ENCODE data around the gene ACOT9.
"Not testable (repeated sequence)": the region's sequence is repeated elsewhere in the genome, so short reads cannot be mapped to it uniquely, and the experiment has no call there.

The ACOT9 gene

DNA sequence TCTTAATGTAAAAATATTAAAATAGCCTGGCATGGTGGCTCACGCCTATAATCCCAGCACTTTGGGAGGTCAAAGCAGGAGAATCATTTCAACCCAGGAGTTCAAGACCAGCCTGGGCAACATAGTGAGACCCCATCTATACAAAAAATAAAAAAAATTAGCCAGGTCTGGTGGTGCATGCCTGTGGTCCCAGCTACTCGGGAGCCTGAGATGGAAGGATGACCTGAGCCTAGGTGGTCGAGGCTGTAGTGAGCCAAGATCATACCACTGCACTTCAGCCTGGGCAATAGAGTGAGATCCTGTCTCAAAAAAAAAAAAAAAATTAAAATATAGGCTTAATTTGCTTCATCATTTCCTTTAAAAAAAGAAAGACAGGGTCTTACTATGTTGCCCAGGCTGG lies 66.6 kb downstream of the ACOT9 start:
- DNase-seq, result not testable (repeated sequence)

DNA sequence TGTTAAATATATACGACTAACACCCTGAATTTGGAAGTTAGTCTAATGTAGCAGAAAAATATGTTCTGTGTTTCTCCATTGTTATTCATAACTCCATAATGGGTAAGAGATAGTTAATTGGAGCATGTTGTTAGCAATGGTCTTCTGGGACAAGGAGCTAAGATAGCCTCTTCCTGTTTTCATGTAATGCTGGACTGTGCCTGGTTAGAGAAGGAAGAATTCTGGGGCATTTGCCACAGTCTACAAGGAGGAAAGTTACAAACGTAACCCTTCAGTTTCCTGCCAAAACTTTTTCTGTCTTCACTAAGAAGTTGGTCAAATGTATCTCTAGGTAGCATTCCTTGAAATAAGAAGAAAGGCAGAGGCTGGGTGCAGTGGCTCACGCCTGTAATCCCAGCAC lies 70.0 kb downstream of the ACOT9 start:
- no peak for DNase-seq

DNA sequence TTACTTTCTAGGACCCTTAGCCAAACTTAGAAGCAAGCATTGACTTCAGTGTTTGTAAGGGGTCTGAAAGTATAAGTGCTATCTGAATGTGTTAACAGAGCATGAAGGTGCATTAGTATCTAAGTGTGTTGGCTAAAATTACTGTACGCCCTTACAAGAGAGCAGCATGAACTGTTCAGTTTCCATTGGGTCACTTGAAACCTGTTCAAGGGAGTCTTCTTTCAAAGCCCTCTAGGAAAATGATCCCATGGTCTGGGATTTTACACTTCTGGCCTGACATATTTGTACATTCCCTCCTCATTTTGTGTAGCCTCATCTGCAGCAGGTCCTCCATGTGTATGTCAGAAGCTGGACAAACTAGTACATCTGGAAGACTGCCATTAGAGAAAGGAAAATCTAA lies 72.5 kb downstream of the ACOT9 start:
- DNase-seq, result no peak

DNA sequence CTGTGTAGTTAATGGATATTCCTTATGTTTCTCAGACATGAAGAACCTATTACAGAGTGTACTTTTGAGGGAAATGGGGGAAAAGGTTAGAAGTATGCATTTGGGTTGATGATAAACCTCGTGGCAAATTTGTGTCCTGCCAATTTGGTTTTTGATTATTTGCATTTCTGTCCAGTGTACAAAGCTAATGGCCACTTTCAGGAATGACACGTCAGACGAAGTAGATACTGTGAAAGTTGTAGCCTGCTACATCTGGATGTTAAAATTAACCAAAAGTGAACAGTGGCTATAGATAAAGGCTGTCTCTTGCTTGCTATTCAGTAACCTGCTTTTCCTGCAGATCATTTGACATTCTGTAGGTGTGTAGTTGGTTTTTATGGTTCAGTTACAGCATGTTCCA lies 74.7 kb downstream of the ACOT9 start:
- DNase-seq, result no peak

DNA sequence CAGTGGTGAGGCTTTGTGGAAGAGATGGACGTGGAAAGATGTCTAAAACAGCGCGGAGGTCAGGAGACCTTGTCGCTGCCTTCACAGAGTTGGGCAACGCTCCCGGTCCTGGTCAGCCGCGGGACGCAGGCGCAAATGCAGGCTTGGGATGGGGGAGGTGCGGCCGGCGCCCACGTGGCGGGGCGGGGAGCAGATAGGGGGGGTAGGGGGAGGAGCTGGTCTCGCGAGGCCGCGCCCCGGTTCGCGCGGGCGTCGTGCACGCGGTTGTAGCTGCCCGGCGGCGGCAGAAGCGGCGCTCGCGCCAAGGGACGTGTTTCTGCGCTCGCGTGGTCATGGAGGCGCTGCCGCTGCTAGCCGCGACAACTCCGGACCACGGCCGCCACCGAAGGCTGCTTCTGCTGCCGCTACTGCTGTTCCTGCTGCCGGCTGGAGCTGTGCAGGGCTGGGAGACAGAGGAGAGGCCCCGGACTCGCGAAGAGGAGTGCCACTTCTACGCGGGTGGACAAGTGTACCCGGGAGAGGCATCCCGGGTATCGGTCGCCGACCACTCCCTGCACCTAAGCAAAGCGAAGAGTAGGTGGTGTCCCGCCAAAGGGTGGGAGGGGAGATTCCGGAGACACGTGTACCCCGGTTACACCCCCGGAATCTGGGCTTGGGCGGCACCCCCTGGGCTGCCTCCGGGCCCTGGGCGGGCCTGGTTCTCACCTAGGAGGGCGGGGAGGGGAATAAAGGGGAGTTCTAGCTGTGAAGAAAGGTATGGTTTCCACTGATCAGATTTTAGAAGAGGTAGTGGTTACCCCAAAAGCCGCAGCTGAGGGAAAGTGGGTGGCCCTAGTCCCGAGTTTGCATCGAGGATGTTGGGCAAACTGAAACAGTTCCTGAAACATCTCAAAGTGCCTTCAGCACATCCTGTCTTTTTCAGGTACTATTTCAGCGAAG lies 75.6 kb downstream of the ACOT9 start, which contains the start of gene PRDX4:
Gene PRDX4, plus strand, starts transcription at position 255 of the 939 bp plus-strand sequence. Its CDS starts 78 bp downstream, at position 333.
- peak; percentile 90 for DNase-seq

DNA sequence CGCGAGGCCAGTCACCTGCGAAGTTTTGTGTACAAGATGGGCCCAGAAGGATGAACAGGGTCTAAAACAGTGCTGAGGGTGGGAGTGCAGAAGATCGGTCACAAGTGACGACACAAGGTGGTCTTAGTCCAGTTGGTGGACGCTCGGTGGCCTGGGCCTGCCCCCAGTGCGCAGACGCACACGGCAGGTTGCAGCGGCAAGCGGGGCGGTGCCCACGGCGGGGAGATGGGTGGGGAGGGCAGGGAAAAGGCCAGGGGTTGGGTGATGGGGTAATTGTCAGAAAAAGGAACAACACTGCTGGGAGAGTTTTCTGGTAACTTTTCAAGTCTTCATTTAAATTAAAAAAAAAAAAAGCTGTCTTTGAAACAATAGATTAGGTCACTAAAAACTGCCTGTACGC lies 76.8 kb downstream of the ACOT9 start:
- no peak for DNase-seq

DNA sequence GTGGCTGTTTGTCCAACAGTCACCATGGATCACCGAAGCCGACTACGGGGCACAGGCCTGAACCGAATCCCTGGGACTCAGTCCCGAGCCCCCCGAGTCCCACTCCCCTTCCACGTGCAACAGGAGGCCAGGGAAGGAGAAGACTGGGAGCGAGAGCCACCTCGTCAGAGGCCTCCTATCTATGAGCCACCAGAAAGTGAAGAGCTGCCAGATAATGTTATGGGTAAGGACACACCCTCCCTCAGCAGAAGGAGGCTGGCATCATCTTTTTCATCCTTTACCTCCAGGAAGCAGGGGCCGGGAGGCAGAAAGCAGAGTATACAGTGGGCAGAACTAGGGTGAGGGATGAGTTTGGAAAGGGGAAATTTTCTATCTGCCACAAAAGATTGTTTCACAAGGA lies 78.6 kb downstream of the ACOT9 start:
- no peak for DNase-seq

DNA sequence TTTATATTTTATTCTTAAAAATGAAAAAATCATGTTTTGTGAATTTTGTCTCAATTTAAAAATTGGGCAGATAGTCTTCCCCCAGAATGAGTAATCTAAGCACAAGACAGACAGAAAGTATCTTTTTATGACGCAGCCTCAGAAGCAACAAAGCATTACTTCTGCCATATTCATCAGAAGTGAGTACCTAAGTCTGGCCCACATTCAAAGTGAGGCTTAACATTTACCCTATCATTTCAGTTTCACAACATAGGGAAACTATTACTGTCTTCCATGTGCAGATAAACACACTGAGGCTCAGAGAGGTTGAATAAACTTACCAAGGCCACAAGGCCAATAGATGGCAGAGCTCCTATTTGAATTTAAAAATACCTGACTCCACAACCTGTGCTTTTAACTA lies 80.2 kb downstream of the ACOT9 start:
- DNase-seq, result no peak

DNA sequence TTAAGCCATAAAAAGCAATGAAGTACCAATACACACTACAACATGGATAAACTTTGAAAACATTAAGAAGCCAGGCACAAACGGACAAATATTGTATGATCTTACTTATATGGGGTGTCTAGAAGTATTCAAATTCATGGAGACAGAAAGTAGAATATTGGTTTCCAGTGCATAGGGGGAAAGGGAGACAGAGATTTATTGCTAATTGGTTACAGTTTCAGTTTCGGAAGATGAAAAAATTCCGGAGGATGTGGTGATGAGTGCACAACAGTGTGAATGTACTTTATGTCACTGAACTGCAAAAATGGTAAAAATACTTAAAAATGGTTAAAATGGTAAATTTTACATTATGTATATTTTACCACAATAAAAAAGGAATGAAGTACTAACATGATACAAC lies 80.9 kb downstream of the ACOT9 start:
- no peak for DNase-seq

DNA sequence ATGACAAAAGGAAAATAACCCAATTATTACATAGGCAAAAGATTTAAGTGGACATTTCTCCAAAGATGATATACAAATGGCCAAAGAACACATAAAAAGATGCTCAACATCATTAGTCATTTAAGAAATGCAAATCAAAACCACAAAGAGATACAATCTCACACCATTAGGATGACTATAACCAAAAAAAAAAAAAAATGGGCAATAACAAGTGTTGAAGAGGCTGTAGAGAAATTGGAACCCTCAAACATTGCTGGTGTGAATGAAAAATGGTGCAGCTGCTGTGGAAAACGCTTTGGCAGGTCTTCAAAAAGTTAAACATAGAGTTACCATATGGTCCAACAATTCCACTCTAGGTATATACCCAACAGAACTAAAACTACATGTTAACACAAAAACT lies 81.4 kb downstream of the ACOT9 start:
- peak; percentile 3 for DNase-seq

DNA sequence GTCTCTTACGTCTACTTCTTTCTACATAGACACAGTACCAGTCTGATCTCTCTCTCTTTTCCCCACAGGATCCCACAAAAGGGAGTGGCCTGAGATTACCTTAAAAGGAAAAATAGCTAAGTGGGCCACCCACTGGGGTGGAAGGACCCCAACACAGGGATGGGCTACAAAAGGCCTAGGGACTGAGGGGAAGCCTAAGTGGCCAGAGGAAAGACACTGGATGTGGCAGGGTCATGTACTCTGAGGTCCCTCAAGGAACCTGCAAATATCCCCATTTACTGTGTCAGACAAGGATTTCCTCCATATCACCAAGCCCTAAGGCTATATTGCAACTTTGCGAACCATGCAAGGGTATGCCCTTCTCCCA lies 82.3 kb downstream of the ACOT9 start:
- DNase-seq, result no peak

DNA sequence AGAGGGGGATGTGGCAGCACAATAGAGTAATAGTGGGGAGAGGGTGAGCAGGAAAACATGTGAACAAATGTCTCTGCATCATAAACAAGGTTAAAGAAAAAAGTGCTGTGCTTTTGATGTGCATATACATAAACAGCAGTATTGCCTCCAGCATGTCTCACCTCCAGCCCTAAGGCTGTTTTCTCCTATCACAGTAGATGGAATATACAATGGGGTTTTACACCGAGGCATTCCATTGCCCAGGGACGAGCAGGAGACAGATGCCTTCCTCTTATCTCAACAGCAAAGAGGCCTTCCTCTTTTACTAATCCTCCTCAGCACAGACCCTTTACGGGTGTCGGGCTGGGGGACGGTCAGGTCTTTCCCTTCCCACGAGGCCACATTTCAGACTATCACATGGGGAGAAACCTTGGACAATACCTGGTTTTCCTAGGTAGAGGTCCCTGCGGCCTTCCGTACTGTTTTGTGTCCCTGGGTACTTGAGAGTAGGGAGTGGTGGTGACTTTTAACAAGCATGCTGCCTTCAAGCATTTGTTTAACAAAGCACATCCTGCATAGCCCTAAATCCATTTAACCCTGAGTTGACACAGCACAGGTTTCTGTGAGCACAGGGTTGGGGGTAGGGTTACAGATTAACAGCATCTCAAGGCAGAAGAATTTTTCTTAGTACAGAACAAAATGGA lies 82.9 kb downstream of the ACOT9 start:
- DNase-seq, result not testable (repeated sequence)

DNA sequence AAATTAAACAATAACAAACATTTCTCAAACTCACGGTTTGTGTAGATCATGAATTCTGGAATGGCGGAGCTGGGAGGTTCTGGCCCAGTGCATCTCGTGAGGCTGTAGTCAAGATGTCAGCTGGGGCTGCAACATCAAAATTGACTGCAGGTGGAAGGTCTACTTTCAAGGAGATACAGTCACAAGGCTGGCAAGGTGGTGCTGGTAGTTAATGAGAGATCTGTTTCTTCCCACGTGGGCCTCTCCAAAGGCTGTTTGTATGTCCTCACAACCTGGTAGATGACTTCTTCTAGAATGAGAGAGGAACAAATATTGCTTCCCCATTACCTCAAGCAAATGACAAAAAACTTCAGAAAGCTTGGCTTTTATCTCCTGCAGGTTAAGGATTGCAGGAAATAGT lies 83.7 kb downstream of the ACOT9 start:
- no peak for DNase-seq

DNA sequence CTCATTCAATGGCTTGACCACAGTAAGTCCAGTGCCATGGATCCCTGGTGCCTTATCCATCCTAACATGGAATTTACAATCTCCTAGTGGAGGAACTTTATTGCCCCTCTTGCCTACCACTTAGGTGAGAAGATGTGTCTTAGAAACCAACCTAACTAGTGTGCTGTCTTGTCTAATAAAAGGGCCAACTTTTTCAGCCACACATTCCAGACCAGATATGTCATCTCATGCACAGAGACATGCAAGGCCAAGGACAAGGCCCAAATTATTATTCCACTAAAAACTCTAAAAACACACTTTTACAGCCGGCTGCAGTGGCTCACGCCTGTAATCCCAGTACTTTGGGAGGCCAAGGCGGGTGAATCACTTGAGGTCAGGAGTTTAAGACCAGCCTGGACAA lies 86.4 kb downstream of the ACOT9 start:
- peak; percentile 43 for DNase-seq

DNA sequence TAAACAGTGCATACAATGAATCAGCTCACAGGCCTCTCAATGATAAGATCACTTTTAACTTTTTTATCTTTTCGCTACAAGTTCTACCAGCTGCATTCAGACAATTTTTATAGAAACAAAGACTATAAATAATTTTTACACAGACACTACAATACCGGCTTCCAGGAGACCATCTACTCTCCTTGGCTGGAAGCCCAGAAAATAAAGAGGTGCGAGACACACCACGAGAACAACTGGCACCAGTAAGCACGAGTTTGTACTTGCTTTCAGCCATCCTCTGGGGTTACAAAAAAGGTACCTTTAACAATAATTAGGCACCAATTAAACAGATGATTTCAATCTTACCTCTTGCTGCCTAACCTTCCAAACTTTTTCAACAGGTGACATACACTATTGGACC lies 87.0 kb downstream of the ACOT9 start:
- DNase-seq, result no peak

Data from fibroblast of skin of scalp (primary cell).